ENCODE results near the gene TLR9. TPM values are rescaled to one million over a fixed set of nuclear protein-coding genes. Genes with fewer than 3 reads are reported as not detected.

TLR9 gene
- total RNA-seq, 1 experiment from 2014 or later = not detected

DNA sequence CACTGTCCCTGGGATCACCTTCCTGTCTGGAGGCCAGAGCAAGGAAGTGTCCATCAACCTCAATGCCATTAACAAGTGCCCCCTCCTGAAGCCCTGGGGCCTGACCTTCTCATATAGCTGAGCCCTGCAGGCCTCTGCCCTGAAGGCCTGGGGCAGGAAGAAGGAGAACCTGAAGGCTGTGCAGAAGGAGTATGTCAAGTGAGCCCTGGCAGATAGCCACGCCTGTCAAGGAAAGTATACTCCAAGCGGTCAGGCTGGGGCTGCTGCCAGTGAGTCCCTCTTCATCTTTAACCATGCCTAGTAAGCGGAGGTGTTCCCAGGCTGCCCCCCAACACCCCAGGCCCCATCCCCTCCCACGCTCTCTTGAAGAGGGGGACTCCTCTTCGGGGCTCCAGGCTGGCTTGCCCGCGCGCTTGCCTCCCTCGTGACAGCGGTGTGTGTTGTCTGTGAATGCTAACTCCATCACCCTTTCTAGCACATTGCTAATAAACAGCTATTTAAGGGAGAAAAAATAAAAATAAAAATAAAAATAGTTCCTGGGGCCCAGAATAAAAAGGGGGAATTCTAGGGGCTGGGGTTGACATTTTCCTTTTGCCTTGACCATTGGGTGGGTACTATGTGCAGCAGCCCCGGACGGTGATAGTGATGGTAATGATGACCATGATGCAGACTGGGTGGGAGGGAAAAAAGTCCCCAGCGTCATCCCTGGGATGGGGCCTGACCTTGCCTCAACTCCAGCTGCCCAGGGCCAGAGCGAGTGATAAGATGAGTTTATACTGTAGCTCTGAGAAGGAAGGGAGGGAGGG, 30.8 kb downstream of the TLR9 start:
- H3K9me3 ChIP-seq (ENCODE audit: control insufficient read depth, insufficient read depth, low read depth, low read length) = no peaks in the 10 kb centered on the region
- no peaks in the 10 kb centered on the region for H3K27me3 ChIP-seq (ENCODE audit: control insufficient read depth, insufficient read depth, low read length)
- POLR2A ChIA-PET = no interaction called here
- ATAC-seq (no peak), DNase-seq (ENCODE audit: low read depth, low spot score) (no peak)
- intact Hi-C loops (cut with micrococcal nuclease; ENCODE audit: unreplicated experiment) (no loop called here), in situ Hi-C loops (cut with HindIII; ENCODE audit: low pct_unique_long_range_greater_than_20kb, low sequenced_read_pairs) (no loop called here)
- CTCF ChIA-PET = no interaction called here
- no TSS peak for BruUV-seq (replicated peaks)
- H3K4me3 ChIP-seq (ENCODE audit: low read depth in 2 of 2, low read length in 2 of 2) = no peak overlapping the region
- H3K36me3 ChIP-seq (ENCODE audit: control insufficient read depth, insufficient read depth, low read length) = no peaks in the 10 kb centered on the region; the same call in 1 of the 2 replicates
- no peak overlapping the region for H3K27ac ChIP-seq (ENCODE audit: low read length)
- TF ChIP-seq TCF7L2 (IDR thresholded peaks at IDR 0.05; ENCODE audit: low read depth, low read length) = no peak
- peaks cover 14% of the 10 kb centered on the region for H3K4me1 ChIP-seq (ENCODE audit: control insufficient read depth, insufficient read depth, low read length)

GRCh38 chr3:52193065-52193464, 32.4 kb downstream of the TLR9 start:
- H3K36me3 ChIP-seq (ENCODE audit: control insufficient read depth, insufficient read depth, low read length) = no peaks in the 10 kb centered on the region
- H3K4me1 ChIP-seq (ENCODE audit: control insufficient read depth, insufficient read depth, low read length) = peaks cover 6% of the 10 kb centered on the region; the same call in 1 of the 2 replicates
- no peak overlapping the region for H3K27ac ChIP-seq (ENCODE audit: low read length)
- POLR2A ChIA-PET = no interaction called here
- in situ Hi-C loops (cut with HindIII; ENCODE audit: low pct_unique_long_range_greater_than_20kb, low sequenced_read_pairs) = no loop called here
- intact Hi-C loops (cut with micrococcal nuclease; ENCODE audit: unreplicated experiment) = no loop called here
- H3K27me3 ChIP-seq (ENCODE audit: control insufficient read depth, insufficient read depth, low read length) = no peaks in the 10 kb centered on the region
- DNase-seq (ENCODE audit: low read depth, low spot score) = no peak
- no peak for ATAC-seq
- CTCF ChIA-PET = no interaction called here
- TF ChIP-seq TCF7L2 (IDR thresholded peaks at IDR 0.05; ENCODE audit: low read depth, low read length) = no peak
- no peak for TF ChIP-seq POLR2AphosphoS5 (IDR thresholded peaks at IDR 0.05; ENCODE audit: low read depth, low read length)
- TF ChIP-seq REST (IDR thresholded peaks at IDR 0.05; ENCODE audit: insufficient read depth in 1 of 2, low read depth in 2 of 2, low read length in 1 of 2) = no peak
- TF ChIP-seq SIN3A (IDR thresholded peaks at IDR 0.05; ENCODE audit: borderline replicate concordance, insufficient read depth, low read depth, low read length) = no peak
- TF ChIP-seq CTCF (IDR thresholded peaks at IDR 0.05) = no peak
- no TSS peak for BruUV-seq (replicated peaks)
- H3K4me3 ChIP-seq (ENCODE audit: low read depth in 2 of 2, low read length in 2 of 2) = no peak overlapping the region
- no peaks in the 10 kb centered on the region for H3K9me3 ChIP-seq (ENCODE audit: control insufficient read depth, insufficient read depth, low read depth, low read length)

DNA sequence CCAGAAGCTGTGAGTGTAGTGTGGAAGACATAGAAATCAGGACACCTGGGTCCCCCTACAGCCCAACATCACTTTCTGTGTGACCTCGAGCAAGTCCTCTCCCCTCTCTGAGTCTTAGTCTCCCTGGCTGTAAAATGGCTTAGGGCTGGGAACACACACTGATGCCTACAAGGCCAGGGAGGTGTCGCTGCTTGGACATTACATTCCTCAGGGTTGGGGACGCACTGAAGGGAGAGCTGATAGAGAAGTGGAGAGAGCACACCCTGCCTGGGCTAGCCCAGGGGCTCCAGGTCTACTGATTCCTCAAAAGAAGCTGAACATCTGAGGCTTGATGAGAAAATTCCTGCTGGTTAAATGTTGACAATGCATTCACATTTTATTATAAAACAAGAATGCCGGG, 33.8 kb downstream of the TLR9 start:
- intact Hi-C loops (cut with micrococcal nuclease; ENCODE audit: unreplicated experiment) (no loop called here), in situ Hi-C loops (cut with HindIII; ENCODE audit: low pct_unique_long_range_greater_than_20kb, low sequenced_read_pairs) (no loop called here)
- ATAC-seq (no peak), DNase-seq (ENCODE audit: low read depth, low spot score) (no peak)
- POLR2A ChIA-PET = interaction anchor here (0.7 kb wide), 1 partner anchor 34 kb away, joined by 7 read pairs; the partner anchor contains the start of gene TLR9
- Histone ChIP-seq H3K36me3 (ENCODE audit: control insufficient read depth, insufficient read depth, low read length) (no peaks in the 10 kb centered on the region), H3K4me3 (ENCODE audit: low read depth in 2 of 2, low read length in 2 of 2) (no peak overlapping the region), H3K27ac (ENCODE audit: low read length) (no peak overlapping the region), H3K9me3 (ENCODE audit: control insufficient read depth, insufficient read depth, low read depth, low read length) (no peaks in the 10 kb centered on the region), H3K27me3 (ENCODE audit: control insufficient read depth, insufficient read depth, low read length) (no peaks in the 10 kb centered on the region), H3K4me1 (ENCODE audit: control insufficient read depth, insufficient read depth, low read length) (no peaks in the 10 kb centered on the region)
- TF ChIP-seq REST (IDR thresholded peaks at IDR 0.05; ENCODE audit: insufficient read depth in 1 of 2, low read depth in 2 of 2, low read length in 1 of 2) (no peak), POLR2AphosphoS5 (IDR thresholded peaks at IDR 0.05; ENCODE audit: low read depth, low read length) (no peak), TCF7L2 (IDR thresholded peaks at IDR 0.05; ENCODE audit: low read depth, low read length) (no peak), CTCF (IDR thresholded peaks at IDR 0.05) (no peak), SIN3A (IDR thresholded peaks at IDR 0.05; ENCODE audit: borderline replicate concordance, insufficient read depth, low read depth, low read length) (no peak)
- BruUV-seq (replicated peaks) = no TSS peak
- CTCF ChIA-PET = no interaction called here
